NCI-H1105 treated with DMSO at 0.1 percent for 48 hours (cell line): ENCODE measurements around the gene SLC35G2.
"Not testable (repeated sequence)": the region's sequence is repeated elsewhere in the genome, so short reads cannot be mapped to it uniquely, and the experiment has no call there.

ENCODE experiments used
- DNase-seq: peaks from one replicate; lab custom pipeline; 2025; lab: John Stamatoyannopoulos, UW

SLC35G2 gene

DNA sequence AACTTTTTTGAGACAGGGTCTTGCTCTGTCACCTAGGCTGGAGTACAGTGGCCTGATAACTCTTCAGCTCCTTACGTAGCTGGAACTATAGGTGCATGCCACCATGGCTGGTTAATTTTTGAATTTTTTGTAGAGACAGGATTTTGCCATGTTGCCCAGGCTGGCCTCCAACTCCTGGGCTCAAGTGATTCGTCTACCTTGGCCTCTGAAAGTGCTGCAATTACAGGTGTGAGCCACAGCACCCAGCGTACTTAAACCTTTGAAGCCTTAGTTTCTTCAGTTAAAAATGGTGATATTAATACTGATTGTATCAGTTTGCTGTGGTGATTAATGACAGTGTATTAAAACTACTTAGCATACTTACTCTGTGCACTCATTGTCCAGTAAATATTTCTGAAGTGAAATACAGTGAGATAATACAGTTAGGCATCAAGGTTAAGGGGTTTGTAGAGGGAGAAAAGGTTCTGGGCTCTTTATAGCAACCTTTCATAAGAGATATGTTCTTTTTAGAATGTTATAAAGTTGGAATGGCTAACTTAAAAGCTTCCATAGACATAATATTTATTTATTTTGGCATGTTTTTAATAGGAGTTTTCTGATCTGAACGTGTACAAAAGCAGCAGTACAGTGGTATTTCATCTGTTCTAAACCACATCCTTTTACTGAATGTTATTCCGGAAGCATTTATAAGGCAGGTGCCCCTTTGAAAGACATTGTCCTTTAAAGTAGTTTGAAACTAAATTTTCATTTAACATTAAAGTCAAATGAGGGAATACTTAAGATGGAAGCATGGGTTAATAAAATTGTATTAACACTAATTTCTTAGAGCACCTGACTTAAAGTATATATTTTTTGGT is 66.7 kb downstream of the SLC35G2 start:
- no peak for DNase-seq

DNA sequence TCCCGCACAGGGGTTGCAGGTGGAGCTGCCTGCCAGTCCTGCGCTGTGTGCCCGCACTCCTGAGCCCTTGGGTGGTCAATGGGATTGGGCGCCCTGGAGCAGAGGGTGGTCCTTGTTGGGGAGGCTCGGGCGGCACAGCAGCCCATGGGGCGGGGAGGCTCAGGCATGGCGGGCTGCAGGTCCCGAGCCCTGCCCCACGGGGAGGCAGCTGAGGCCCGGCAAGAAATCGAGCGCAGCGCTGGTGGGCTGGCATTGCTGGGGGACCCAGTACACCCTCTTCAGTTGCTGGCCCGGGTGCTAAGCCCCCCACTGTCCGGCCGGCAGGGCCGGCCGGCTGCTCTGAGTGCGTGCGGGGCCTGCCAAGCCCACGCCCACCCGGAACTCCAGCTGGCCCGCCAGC is 71.0 kb downstream of the SLC35G2 start:
- DNase-seq = no peak

DNA sequence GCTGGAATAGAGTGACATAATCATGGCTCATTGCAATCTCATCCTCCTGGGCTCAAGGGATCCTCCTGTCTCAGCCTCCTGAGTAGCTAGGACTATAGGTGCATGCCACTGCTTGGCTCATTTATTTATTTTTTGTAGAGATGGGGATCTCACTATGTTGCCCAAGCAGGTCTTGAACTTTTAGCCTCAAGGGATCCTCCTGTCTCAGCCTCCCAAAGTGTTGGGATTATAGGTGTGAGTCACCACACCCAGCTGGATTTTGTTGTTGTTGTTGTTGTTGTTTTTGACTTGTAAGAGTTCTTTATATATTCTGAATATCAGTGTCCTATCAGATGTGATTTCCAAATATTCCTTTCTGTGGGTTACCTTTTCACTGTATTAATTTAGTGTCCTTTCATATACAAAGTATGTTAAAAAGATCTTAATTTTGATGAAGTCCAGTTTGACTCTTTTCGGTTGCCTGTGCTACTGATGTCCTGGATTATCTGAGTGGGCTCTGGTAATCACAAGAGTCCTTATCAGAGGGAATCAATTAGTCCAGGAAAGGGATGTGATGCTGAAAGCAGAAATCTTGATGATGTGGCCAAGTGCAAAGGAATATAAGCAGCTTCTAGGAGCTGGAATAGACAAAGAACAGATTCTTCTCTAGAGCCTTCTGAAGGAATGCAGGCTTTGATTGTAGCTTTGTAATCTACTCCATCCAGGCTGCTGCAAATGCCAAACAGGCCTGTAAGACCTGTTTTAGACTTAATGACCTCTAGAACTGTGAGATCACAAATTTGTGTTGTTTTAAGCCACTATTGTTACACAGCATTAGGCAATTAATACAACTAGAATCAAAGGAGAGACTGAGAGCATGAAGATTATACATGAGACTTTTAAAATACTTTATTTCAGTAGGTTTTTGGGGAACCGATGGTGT is 73.3 kb downstream of the SLC35G2 start:
- DNase-seq = no peak

DNA sequence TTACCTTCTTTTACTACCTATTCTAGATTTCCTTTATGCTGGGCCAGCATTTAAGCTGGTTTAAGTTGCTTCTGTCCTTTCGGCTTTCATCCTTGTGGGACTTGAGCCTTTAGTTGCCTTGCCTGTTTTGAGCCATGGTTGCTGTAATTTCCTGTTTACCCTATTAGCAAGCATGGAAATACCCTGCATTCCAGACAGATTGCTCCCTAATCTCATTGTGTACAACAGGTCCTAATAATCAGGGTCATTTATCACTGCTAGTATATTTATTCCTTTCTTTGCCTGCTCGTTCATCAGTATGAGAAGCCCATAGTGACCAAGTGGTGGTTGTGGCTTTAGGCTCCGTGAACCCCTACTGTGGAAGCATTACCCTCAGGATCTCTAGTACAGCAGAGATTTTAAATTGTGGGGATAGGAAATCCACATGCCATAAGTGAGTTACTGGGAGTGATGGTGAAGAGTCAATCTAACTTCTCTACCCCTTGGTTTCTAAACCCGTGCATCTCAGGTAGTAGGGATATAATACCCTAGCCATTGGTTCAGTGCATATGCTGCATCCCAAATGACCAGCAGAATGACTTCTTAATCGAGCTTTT is 75.0 kb downstream of the SLC35G2 start:
- no peak for DNase-seq

GRCh38 chr3:136897171-136897570 is 78.2 kb downstream of the SLC35G2 start:
- DNase-seq = not testable (repeated sequence)

DNA sequence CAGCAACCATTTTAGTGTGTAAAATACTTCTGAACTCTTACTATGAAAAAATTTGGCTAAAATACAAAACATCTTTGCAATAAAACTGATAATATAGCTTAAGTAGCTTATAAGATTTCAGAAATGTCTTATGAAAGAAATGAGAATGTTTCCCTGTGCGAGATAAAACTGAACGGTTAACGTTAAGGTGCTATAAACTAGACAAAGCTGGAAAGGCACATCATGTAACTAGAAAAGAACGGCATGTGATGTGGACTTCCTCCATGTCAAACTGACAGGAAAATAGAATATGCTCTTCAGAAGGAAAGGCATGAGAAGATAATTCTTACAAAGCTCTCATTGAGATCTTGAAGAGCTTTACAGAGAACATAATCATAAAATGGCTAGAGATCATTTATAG is 79.6 kb downstream of the SLC35G2 start:
- DNase-seq = no peak

DNA sequence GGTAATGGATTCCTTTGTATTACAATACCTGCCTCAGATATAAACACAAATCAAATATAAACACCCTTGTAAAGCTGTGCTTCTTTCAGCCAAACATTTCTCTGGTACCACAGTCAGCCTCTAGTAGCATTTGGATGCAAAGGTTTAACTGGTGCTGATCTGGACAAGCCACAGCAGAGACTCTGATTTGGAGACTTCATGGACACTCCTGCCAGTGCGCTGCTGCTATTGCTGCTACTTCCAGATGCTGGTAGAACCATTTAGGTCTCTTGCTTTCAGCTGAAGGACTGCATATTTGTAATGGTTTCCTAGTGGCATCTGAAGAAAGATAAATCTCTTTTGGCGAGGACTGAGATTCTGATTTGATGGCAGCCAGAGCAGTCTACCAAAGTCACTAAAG is 80.0 kb downstream of the SLC35G2 start:
- no peak for DNase-seq

DNA sequence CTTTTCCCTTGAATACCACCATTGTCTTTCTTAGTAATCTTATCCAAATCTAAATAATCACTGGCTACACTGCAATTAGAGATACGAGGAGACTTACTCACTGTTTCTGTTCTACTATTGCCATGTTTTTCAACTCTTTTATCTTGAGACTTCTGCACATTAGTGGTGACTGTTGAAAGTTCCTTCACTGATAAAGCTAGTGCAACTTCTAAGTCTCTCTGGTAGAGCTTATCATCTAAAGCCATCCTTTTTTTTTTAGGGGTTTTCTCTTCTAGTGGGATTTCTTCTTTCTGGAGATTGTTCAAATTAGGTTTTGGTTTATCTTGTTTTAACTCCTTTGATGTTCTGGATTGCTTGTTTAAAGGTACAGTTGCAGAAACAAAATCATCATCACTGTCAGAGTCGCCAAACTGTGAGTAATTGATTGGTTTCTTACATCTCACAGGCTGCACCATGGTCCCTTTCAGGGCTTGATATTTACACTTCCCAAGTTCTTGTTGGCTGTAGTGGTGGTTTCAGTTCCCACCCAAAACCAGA is 80.8 kb downstream of the SLC35G2 start:
- DNase-seq = no peak

- not testable (repeated sequence) for DNase-seq
Measured at GRCh38 chr3:136900694-136901093, 81.8 kb downstream of the SLC35G2 start.

- DNase-seq = no peak
Measured at GRCh38 chr3:136901391-136901790, 82.5 kb downstream of the SLC35G2 start.

DNA sequence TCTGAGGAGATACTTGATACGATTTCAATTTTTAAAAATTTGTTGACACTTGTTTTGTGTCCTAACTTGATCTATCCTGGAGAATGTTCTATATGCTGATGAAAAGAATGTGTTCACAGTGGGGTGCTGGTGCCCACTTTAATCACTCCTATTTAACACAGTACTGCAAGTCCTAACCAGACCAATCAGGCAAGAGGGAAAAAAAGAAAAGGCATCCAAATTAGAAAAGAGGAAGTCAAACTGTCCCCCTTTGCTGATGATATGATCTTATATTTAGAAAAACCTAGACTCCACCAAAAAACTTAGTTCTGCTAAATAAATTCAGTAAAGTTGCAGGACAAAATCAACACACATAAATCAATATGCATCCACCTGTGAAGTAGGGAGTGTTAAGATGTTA is 83.6 kb downstream of the SLC35G2 start:
- not testable (repeated sequence) for DNase-seq

GRCh38 chr3:136903899-136904298 is 85.0 kb downstream of the SLC35G2 start:
- no peak for DNase-seq

DNA sequence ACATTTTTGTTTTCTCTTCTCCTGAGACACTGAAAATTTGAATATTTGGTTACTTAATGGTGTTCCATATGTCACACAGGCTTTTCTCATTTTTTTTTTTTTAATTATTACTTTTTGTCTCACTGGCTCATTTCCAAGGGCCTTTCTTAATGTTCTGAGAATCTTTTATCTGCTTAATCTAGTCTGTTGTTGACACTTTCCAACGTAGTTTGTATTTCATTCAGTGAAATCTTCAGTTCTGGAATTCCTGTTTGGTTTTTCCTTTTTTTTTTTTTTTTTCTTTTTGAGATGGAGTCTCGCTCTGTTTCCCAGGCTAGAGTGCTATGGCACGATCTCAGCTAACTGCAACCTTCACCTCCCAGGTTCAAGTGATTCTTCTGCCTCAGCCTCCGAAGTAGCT is 85.8 kb downstream of the SLC35G2 start:
- no peak for DNase-seq
